HepG2 (cell line): ENCODE results near the gene THSD8. TPM values are rescaled to one million over a fixed set of nuclear protein-coding genes. Genes with fewer than 3 reads are reported as not detected.

Source experiments
- AHDC1 ChIP-seq: sonication (generic); formaldehyde crosslinking; IDR thresholded peaks from 2 replicates; pipeline ENCODE4 v1.5.1; 2020; ENCODE audit warnings: mild to moderate bottlenecking, missing genetic modification reagents, borderline replicate concordance
- AHR ChIP-seq: IDR thresholded peaks from 2 replicates; pipeline ENCODE4 v1.6.1; 2018; ENCODE audit warnings: missing genetic modification reagents, missing compliant biosample characterization
- ETV5 ChIP-seq: IDR thresholded peaks from 2 replicates; pipeline ENCODE4 v1.6.1; 2018; ENCODE audit warnings: missing biosample characterization, missing genetic modification reagents, inconsistent platforms, borderline replicate concordance
- GPBP1L1 ChIP-seq: sonication (generic); formaldehyde crosslinking; IDR thresholded peaks from 2 replicates; pipeline ENCODE4 v1.5.0; 2020; ENCODE audit warnings: mild to moderate bottlenecking, missing genetic modification reagents
- HBP1 ChIP-seq: IDR thresholded peaks from 2 replicates; pipeline ENCODE4 v1.6.1; 2016; ENCODE audit warnings: low read depth, control low read depth
- HNRNPH1 ChIP-seq: fragments of 200-400 bp; formaldehyde crosslinking; optimal IDR thresholded peaks from 2 replicates; pipeline ENCODE3; 2017; ENCODE audit warnings: mild to moderate bottlenecking, low read depth, low read length
- JUND ChIP-seq: sonication (generic); formaldehyde crosslinking; IDR thresholded peaks from 2 replicates; pipeline ENCODE4 v1.8.0; 2022; ENCODE audit warnings: mild to moderate bottlenecking, missing genetic modification reagents
- MTA3 ChIP-seq: sonication (generic); formaldehyde crosslinking; IDR thresholded peaks from 2 replicates; pipeline ENCODE4 v1.4.0; 2020; ENCODE audit warnings: missing genetic modification reagents
- NFE2 ChIP-seq: sonication (generic); formaldehyde crosslinking; IDR thresholded peaks from 2 replicates; pipeline ENCODE4 v1.4.0; 2020; ENCODE audit warnings: missing genetic modification reagents
- PBX3 ChIP-seq: sonication (generic); formaldehyde crosslinking; IDR thresholded peaks from 2 replicates; pipeline ENCODE4 v1.8.1; 2023; ENCODE audit warnings: missing genetic modification reagents, inconsistent platforms, borderline replicate concordance
- RARG ChIP-seq: sonication (generic); formaldehyde crosslinking; IDR thresholded peaks from 2 replicates; pipeline ENCODE4 v1.4.0; 2020; ENCODE audit warnings: low read depth, mild to moderate bottlenecking, missing genetic modification reagents
- SMARCC2 ChIP-seq: fragments of 450-650 bp; IDR thresholded peaks from 2 replicates; pipeline ENCODE4 v1.6.1; 2017; ENCODE audit warnings: antibody characterized with exemption, mild to moderate bottlenecking
- ZNF501 ChIP-seq: sonication (generic); formaldehyde crosslinking; IDR thresholded peaks from 2 replicates; pipeline ENCODE4 v1.5.1; 2020; ENCODE audit warnings: mild to moderate bottlenecking, moderate library complexity, missing genetic modification reagents
- ZNF615 ChIP-seq: sonication (generic); formaldehyde crosslinking; IDR thresholded peaks from 2 replicates; pipeline ENCODE4 v1.5.0; 2020; ENCODE audit warnings: mild to moderate bottlenecking, missing genetic modification reagents, borderline replicate concordance
- ZNF619 ChIP-seq: sonication (generic); formaldehyde crosslinking; IDR thresholded peaks from 2 replicates; pipeline ENCODE4 v1.4.0; 2020; ENCODE audit warnings: mild to moderate bottlenecking, missing genetic modification reagents
- ZNF7 ChIP-seq: IDR thresholded peaks from 2 replicates; pipeline ENCODE4 v1.6.1; 2016; ENCODE audit warnings: missing biosample characterization, missing genetic modification reagents
- polyA plus RNA-seq, 8 experiments: library from polyadenylated mRNA; depleted of rRNA in 3 of 8; stranded (reverse) in 7 of 8; unstranded in 1 of 8; fragments of >200 nt; fragmentation: Illumina TruSeq in 4 of 8; extraction: Trizol in 4 of 8; gene quantifications; 2 replicates each; pipeline versions ENCODE4 v1.2.1 to v1.2.3, GENCODE V29; 2011 to 2016; ENCODE audit warnings: low read depth in 4 of 8, missing spikeins in 1 of 8, mixed read lengths in 1 of 8; ENCODE audit not compliant: insufficient read depth in 1 of 8
- total RNA-seq, 5 experiments: library from RNA; depleted of rRNA; stranded (reverse); fragments of >200 nt; fragmentation: Illumina TruSeq; extraction: Trizol; gene quantifications; 2 replicates each; pipeline ENCODE4 v1.2.3, GENCODE V29; 2016; ENCODE audit warnings: low read depth in 1 of 5

Gene THSD8
- total and polyA plus RNA-seq, 2 of the 13 experiments (the other 11 are each of a cell fraction or from before 2014, with no cell fraction given), result 4.8 to 14.9 TPM

DNA sequence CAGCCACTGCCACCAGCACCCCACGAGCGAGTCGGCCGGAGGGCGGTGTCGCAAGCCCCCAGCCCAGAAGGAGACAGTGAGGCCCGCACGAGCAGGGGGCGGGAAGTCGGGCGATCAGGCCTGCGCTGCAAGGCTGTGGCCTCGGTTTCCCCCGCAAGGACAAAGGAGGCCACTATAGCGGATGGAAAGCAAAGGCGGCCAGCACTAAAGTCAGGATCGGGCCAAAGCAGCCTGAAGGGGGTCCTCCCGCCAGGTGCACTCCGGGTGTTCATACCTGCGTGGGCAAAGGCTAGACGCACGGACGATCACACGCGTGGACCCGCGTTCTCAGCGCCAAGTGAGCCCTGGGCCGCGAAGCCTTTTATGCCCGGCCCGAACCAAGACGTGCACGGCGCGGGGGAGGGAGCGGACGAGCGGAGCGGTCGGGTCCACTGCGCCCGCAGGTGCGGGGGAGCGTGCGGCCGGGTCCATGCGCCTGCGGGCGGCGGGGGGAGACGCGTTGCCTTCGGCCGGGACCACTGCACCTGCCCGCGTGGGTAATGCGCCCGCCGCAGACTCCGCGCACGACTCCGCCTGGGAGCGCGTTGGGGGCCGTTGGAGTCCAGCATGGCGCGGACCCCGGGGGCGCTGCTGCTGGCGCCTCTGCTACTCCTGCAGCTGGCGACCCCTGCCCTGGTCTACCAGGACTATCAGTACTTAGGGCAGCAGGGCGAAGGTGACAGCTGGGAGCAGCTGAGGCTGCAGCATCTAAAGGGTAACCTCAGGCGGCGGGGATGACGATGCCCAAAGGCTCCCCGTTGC is at the start of gene THSD8, which contains the start of gene PRDX2 (continued):
- TF ChIP-seq RARG (CRISPR knock-in tag) (peak; percentile 72; the same call in 1 of the 2 replicates), PBX3 (no peak), GPBP1L1 (CRISPR knock-in tag) (no peak), HNRNPH1 (no peak), AHR (CRISPR knock-in tag) (no peak), MTA3 (CRISPR knock-in tag) (no peak), AHDC1 (CRISPR knock-in tag) (peak; percentile 73; the same call in 1 of the 2 replicates), NFE2 (CRISPR knock-in tag) (no peak), SMARCC2 (no peak), ETV5 (CRISPR knock-in tag) (peak; percentile 42; the same call in 1 of the 2 replicates), ZNF501 (CRISPR knock-in tag) (peak; percentile 96), ZNF615 (CRISPR knock-in tag) (no peak; the same call in 1 of the 2 replicates), JUND (no peak), HBP1 (no peak), ZNF619 (CRISPR knock-in tag) (peak; percentile 33; the same call in 1 of the 2 replicates), ZNF7 (CRISPR knock-in tag) (0 out of 2 replicates have a peak, but pooled peaks have one; percentile 22)
